ENCODE measurements around the gene DNER. TPM values are rescaled to one million over a fixed set of nuclear protein-coding genes. Genes with fewer than 3 reads are reported as not detected.

DNER gene
- total RNA-seq, 1 experiment from 2014 or later, result not detected

DNA sequence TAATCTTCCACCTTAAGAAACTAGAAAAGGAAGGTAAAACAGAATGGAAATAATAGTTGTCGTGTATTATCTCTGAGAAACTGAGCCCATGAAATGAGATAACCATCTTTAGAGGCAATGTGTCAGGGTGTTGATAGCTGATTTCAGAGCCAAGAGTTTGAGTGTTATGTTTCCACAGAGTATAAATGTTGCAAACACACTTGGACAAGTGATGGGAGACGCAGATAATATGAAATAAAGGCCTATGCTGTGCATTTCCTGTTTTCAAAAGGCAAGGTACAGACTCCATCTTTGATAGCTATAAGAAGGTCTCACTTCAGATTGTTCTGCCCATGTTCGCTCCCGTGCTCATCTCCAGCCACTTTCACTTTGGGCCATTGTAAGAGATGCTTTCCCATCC, 25.9 kb upstream of the DNER start:
- no peak overlapping the region for H3K27ac ChIP-seq (ENCODE audit: low read length)
- H3K9ac ChIP-seq (ENCODE audit: low read length), result no peak overlapping the region
- H3K4me2 ChIP-seq (ENCODE audit: low read depth, low read length, poor library complexity, severe bottlenecking), result no peak overlapping the region
- H3K9me2 ChIP-seq (replicated peaks; ENCODE audit: insufficient read depth, low read length), result no peaks in the 10 kb centered on the region
- no peaks in the 10 kb centered on the region for H3K27me3 ChIP-seq (ENCODE audit: low read length)
- 0 out of 2 replicates have a peak, but pooled peaks cover 11% of the 10 kb centered on the region for H3K9me3 ChIP-seq (ENCODE audit: low read length)
- no peaks in the 10 kb centered on the region; the same call in none of the 2 replicates for H3K36me3 ChIP-seq (ENCODE audit: insufficient read depth, low read length)
- H2AFZ ChIP-seq (ENCODE audit: low read length), result no peak overlapping the region
- H3K4me1 ChIP-seq (ENCODE audit: low read length), result no peaks in the 10 kb centered on the region
- DNase-seq, result no peak
- H4K20me1 ChIP-seq (ENCODE audit: insufficient read depth, low read depth, low read length), result no peaks in the 10 kb centered on the region
- no peak overlapping the region for H3K4me3 ChIP-seq (ENCODE audit: low read length)
- no peaks in the 10 kb centered on the region for H3K79me2 ChIP-seq (ENCODE audit: low read length)

DNA sequence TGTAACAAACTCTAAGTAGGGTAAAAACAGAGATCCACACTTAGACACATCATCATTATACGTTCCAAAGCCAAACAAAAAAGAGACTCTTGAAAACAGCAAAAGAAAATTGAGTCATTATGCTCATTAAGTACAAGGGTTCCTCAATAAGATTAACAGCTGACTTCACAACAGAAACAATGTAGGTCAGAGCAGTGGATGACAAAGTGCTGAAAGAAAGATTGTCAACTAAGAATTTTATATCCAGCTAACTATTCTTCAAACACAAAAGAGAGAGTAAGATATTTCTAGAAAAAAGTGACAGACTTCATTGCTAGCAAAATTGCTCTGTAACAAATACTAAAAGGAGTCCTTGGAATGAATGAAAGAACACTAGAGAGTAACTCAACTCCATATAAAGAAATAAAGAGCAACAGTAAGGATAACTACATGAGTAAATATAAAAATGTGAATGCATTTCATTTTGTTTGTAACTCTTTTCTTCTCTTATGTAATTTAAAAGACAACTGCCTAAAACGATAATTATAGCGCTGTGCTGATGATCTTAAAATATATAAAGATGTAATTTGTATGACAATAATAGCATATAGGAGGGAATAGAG, 23.8 kb upstream of the DNER start:
- H3K9me2 ChIP-seq (replicated peaks; ENCODE audit: insufficient read depth, low read length), result no peaks in the 10 kb centered on the region
- no peak overlapping the region for H2AFZ ChIP-seq (ENCODE audit: low read length)
- H3K79me2 ChIP-seq (ENCODE audit: low read length), result no peaks in the 10 kb centered on the region
- H3K27ac ChIP-seq (ENCODE audit: low read length), result no peak overlapping the region
- H3K9ac ChIP-seq (ENCODE audit: low read length), result no peak overlapping the region
- no peak for DNase-seq
- no peaks in the 10 kb centered on the region for H3K27me3 ChIP-seq (ENCODE audit: low read length)
- H3K36me3 ChIP-seq (ENCODE audit: insufficient read depth, low read length), result no peaks in the 10 kb centered on the region; the same call in 1 of the 2 replicates
- H3K4me2 ChIP-seq (ENCODE audit: low read depth, low read length, poor library complexity, severe bottlenecking), result no peak overlapping the region
- H3K4me1 ChIP-seq (ENCODE audit: low read length), result no peaks in the 10 kb centered on the region
- no peaks in the 10 kb centered on the region for H4K20me1 ChIP-seq (ENCODE audit: insufficient read depth, low read depth, low read length)
- H3K4me3 ChIP-seq (ENCODE audit: low read length), result no peak overlapping the region
- H3K9me3 ChIP-seq (ENCODE audit: low read length), result 0 out of 2 replicates have a peak, but pooled peaks cover 7% of the 10 kb centered on the region

DNA sequence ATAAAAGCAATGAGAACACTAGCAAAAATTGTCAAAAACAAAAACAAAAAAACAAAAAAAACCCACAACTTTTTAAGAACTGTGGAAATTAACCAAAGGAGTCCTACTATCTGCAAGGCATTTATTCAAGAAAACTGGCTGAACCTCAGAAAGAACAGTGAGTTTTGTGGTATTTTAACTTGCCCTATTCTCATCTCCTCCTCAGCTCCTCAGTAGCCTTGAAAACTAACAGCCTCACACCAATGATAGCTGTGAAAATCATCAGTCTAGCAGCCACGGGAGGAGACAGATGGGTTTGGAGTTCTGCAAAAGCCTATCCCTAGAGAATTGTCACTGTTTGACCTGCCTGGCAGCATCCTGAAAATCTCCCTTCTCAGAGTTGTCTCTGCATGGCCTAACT, 20.1 kb upstream of the DNER start:
- H4K20me1 ChIP-seq (ENCODE audit: insufficient read depth, low read depth, low read length), result no peaks in the 10 kb centered on the region
- no peaks in the 10 kb centered on the region for H3K79me2 ChIP-seq (ENCODE audit: low read length)
- no peak overlapping the region for H3K27ac ChIP-seq (ENCODE audit: low read length)
- H3K36me3 ChIP-seq (ENCODE audit: insufficient read depth, low read length), result no peaks in the 10 kb centered on the region; the same call in 1 of the 2 replicates
- no peak overlapping the region for H3K9ac ChIP-seq (ENCODE audit: low read length)
- H3K9me2 ChIP-seq (replicated peaks; ENCODE audit: insufficient read depth, low read length), result no peaks in the 10 kb centered on the region
- H2AFZ ChIP-seq (ENCODE audit: low read length), result no peak overlapping the region
- no peaks in the 10 kb centered on the region for H3K4me1 ChIP-seq (ENCODE audit: low read length)
- H3K27me3 ChIP-seq (ENCODE audit: low read length), result no peaks in the 10 kb centered on the region
- no peak overlapping the region for H3K4me2 ChIP-seq (ENCODE audit: low read depth, low read length, poor library complexity, severe bottlenecking)
- 0 out of 2 replicates have a peak, but pooled peaks cover 7% of the 10 kb centered on the region for H3K9me3 ChIP-seq (ENCODE audit: low read length)
- DNase-seq, result no peak
- H3K4me3 ChIP-seq (ENCODE audit: low read length), result no peak overlapping the region

DNA sequence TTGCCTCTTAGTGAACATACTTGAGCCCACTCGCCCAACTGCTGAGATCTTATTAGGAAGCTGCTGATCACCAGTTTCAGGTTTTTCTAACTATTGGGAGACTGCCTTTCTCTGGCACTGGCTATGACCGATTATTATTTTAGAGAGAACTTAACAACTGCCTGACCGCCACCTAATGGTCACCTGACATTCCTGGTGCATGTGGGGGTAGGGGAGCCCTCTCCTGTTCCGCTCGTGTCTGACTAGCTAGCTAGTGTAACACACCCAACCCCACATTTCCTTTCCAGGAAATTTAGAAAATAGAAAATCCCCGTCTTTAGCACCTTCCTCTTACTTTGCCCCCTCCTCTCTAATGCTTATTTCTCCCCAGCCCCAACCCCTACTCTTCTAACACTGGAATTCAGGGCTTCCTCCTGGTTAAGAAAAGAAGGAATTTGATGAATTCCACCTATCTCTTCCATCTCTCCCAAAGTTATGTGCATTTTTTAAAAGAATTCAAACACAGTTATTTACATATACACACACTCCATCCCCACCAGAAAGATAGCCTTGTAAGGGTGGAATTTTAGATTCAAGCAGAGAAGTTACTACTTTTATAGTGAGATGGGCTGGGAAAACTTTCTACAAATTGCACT, 19.4 kb upstream of the DNER start:
- no peaks in the 10 kb centered on the region for H3K9me2 ChIP-seq (replicated peaks; ENCODE audit: insufficient read depth, low read length)
- 0 out of 2 replicates have a peak, but pooled peaks cover 5% of the 10 kb centered on the region for H3K9me3 ChIP-seq (ENCODE audit: low read length)
- no peaks in the 10 kb centered on the region for H3K79me2 ChIP-seq (ENCODE audit: low read length)
- no peak overlapping the region for H2AFZ ChIP-seq (ENCODE audit: low read length)
- no peak for DNase-seq
- H3K4me3 ChIP-seq (ENCODE audit: low read length), result no peak overlapping the region
- H3K36me3 ChIP-seq (ENCODE audit: insufficient read depth, low read length), result no peaks in the 10 kb centered on the region; the same call in 1 of the 2 replicates
- H3K9ac ChIP-seq (ENCODE audit: low read length), result no peak overlapping the region
- no peaks in the 10 kb centered on the region for H3K27me3 ChIP-seq (ENCODE audit: low read length)
- H4K20me1 ChIP-seq (ENCODE audit: insufficient read depth, low read depth, low read length), result no peaks in the 10 kb centered on the region
- no peaks in the 10 kb centered on the region for H3K4me1 ChIP-seq (ENCODE audit: low read length)
- no peak overlapping the region for H3K4me2 ChIP-seq (ENCODE audit: low read depth, low read length, poor library complexity, severe bottlenecking)
- no peak overlapping the region for H3K27ac ChIP-seq (ENCODE audit: low read length)

DNA sequence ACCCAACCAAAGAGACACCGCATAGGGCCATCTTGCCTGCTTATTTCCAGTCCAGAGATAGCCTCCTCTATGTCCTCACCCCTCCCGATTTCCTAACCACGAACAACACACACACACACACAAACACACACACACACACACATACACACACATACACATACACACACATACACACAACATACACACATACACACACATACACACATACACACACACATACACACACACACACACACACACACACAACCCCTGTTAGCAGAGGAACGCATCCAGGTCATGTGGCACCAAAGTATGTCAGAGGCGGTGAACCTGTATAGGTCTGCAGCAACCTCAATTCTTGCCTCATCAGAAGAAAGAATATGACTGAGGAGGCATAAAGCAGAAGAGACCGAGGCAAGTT, 18.5 kb upstream of the DNER start:
- no peak overlapping the region for H3K4me3 ChIP-seq (ENCODE audit: low read length)
- no peak overlapping the region for H3K9ac ChIP-seq (ENCODE audit: low read length)
- DNase-seq, result no peak
- H2AFZ ChIP-seq (ENCODE audit: low read length), result no peak overlapping the region
- H3K27ac ChIP-seq (ENCODE audit: low read length), result no peak overlapping the region
- H3K27me3 ChIP-seq (ENCODE audit: low read length), result no peaks in the 10 kb centered on the region
- H3K4me2 ChIP-seq (ENCODE audit: low read depth, low read length, poor library complexity, severe bottlenecking), result no peak overlapping the region
- no peaks in the 10 kb centered on the region for H3K79me2 ChIP-seq (ENCODE audit: low read length)
- no peaks in the 10 kb centered on the region for H3K4me1 ChIP-seq (ENCODE audit: low read length)
- H3K9me2 ChIP-seq (replicated peaks; ENCODE audit: insufficient read depth, low read length), result no peaks in the 10 kb centered on the region
- no peaks in the 10 kb centered on the region for H4K20me1 ChIP-seq (ENCODE audit: insufficient read depth, low read depth, low read length)
- no peaks in the 10 kb centered on the region for H3K36me3 ChIP-seq (ENCODE audit: insufficient read depth, low read length)
- 0 out of 2 replicates have a peak, but pooled peaks cover 4% of the 10 kb centered on the region for H3K9me3 ChIP-seq (ENCODE audit: low read length)

DNA sequence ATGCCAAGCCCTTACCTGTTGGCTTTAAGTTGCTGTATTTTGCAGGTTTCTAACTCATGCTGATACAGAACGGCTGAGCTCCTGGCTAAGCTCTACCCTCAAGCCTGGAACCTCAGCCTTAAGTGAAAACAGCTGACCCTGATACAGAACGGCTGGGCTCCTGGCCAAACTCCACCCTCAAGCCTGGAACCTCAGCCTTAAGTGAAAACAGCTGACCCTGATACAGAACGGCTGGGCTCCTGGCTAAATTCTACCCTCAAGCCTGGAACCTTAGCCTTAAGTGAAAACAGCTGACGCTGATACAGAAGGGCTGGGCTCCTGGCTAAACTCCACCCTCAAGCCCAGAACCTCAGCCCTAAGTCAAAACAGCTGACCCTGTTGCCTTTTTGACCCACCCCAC, 17.6 kb upstream of the DNER start:
- Histone ChIP-seq H3K79me2 (ENCODE audit: low read length) (no peaks in the 10 kb centered on the region), H2AFZ (ENCODE audit: low read length) (no peak overlapping the region), H3K4me3 (ENCODE audit: low read length) (no peak overlapping the region), H3K9ac (ENCODE audit: low read length) (no peak overlapping the region), H4K20me1 (ENCODE audit: insufficient read depth, low read depth, low read length) (no peaks in the 10 kb centered on the region), H3K4me2 (ENCODE audit: low read depth, low read length, poor library complexity, severe bottlenecking) (no peak overlapping the region), H3K4me1 (ENCODE audit: low read length) (no peaks in the 10 kb centered on the region), H3K36me3 (ENCODE audit: insufficient read depth, low read length) (no peaks in the 10 kb centered on the region), H3K27me3 (ENCODE audit: low read length) (no peaks in the 10 kb centered on the region), H3K27ac (ENCODE audit: low read length) (no peak overlapping the region), H3K9me2 (replicated peaks; ENCODE audit: insufficient read depth, low read length) (no peaks in the 10 kb centered on the region), H3K9me3 (ENCODE audit: low read length) (no peaks in the 10 kb centered on the region)
- DNase-seq, result no peak

DNA sequence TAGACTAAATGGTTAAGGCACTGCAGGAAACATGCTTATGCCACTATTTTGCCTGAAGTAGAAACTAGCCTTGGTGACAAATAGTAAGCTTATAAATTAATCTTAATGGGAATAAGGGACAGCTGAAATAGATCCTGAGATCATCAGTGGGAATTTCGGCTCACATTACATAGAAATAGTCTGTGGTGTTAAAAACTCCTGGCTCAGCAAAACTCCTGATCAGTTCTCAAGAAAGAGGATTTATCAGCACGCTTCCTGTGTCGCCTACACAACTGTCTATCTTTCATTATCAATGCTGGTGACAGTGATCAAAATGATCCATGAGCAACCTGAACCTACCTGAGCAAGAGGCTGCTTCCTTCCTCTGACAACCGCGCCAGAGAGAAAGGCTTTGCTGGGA, 17.0 kb upstream of the DNER start:
- Histone ChIP-seq H3K4me2 (ENCODE audit: low read depth, low read length, poor library complexity, severe bottlenecking) (no peak overlapping the region), H3K27ac (ENCODE audit: low read length) (no peak overlapping the region), H3K9ac (ENCODE audit: low read length) (no peak overlapping the region)

DNA sequence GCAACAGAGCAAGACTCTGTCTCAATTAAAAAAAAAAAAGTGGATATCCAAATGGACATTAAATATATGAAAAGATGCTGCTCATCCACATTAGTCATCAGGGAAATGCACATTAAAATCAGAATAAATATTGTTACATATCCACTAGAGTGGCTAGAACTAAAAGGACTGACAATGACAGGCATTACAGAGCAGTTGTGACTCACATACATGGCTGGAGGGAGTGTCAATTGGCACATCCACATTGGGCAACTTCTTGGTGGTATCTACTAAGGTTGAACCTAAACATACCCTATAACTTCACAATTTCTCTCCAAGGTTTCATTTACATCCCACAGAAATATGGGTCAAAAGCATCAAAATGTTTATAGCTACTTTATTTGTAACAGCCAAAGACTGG, 14.0 kb upstream of the DNER start:
- Histone ChIP-seq H3K4me3 (ENCODE audit: low read length) (no peak overlapping the region), H4K20me1 (ENCODE audit: insufficient read depth, low read depth, low read length) (no peaks in the 10 kb centered on the region), H3K36me3 (ENCODE audit: insufficient read depth, low read length) (no peaks in the 10 kb centered on the region), H3K9ac (ENCODE audit: low read length) (no peak overlapping the region), H3K27me3 (ENCODE audit: low read length) (no peaks in the 10 kb centered on the region), H3K27ac (ENCODE audit: low read length) (no peak overlapping the region), H3K9me3 (ENCODE audit: low read length) (no peaks in the 10 kb centered on the region), H3K4me2 (ENCODE audit: low read depth, low read length, poor library complexity, severe bottlenecking) (no peak overlapping the region), H2AFZ (ENCODE audit: low read length) (no peak overlapping the region), H3K9me2 (replicated peaks; ENCODE audit: insufficient read depth, low read length) (no peaks in the 10 kb centered on the region), H3K79me2 (ENCODE audit: low read length) (no peaks in the 10 kb centered on the region), H3K4me1 (ENCODE audit: low read length) (no peaks in the 10 kb centered on the region)
- no peak for DNase-seq

More for the DNA sequence above, 17.0 kb upstream of the DNER start:
- H3K4me1 ChIP-seq (ENCODE audit: low read length), result no peaks in the 10 kb centered on the region
- no peaks in the 10 kb centered on the region for H4K20me1 ChIP-seq (ENCODE audit: insufficient read depth, low read depth, low read length)
- no peak overlapping the region for H2AFZ ChIP-seq (ENCODE audit: low read length)
- H3K4me3 ChIP-seq (ENCODE audit: low read length), result no peak overlapping the region
- no peaks in the 10 kb centered on the region for H3K9me3 ChIP-seq (ENCODE audit: low read length)
- H3K27me3 ChIP-seq (ENCODE audit: low read length), result no peaks in the 10 kb centered on the region
- H3K79me2 ChIP-seq (ENCODE audit: low read length), result no peaks in the 10 kb centered on the region
- H3K9me2 ChIP-seq (replicated peaks; ENCODE audit: insufficient read depth, low read length), result no peaks in the 10 kb centered on the region
- no peaks in the 10 kb centered on the region for H3K36me3 ChIP-seq (ENCODE audit: insufficient read depth, low read length)
- no peak for DNase-seq

Measured in Karpas-422 (cell line).